ENCODE data around the gene TMEM120A.
A peak's percentile ranks its signal among the peaks of the same experiment; 100 is the strongest.

The TMEM120A gene

DNA sequence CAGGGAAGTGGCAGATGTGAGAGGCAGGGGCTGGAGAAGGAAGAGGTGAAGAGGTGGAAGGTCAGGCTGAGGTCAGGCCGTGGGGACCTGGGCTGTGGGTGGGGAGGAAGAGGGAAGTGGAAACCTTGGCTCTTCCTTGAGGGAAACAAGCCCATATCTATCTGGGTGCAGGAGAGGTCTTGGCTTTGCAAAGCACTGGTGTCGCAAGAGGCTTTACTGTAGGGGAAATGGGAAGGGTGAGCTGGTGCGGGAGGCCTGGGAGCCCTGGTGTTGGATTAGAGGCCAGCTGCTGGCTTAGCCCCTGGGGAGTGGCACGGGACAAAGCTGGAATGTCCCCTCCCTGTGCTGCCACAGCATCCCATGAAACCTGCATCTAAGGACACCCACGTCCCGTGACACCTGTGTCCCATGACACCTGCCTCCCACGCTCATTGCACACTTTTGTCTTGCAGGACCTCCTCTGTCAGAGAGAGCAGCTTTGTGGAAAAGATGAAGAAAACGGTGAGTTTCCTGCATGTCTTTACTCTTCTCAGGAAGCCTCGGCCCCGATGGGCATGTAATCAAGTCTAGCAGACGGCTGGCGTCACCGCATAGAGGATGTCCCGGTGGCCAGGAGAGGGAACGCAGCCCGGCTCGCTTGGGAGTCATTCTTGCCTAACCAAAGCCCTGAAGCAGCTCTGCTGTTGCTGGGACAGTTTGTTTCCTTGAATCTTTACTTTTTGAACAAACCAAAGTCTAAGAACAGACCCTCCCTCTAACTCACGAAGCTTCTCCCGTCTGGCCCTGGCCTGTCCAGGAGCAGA is 22.2 kb downstream of the TMEM120A start:
- no peak overlapping the region for H3K27ac ChIP-seq (ENCODE audit: low read length)
- peaks cover 9% of the 10 kb centered on the region in 2 donors for H3K36me3 ChIP-seq (ENCODE audit: control insufficient read depth in 1 of 2, insufficient read depth in 2 of 2, low read length in 2 of 2)
- H3K27me3 ChIP-seq (ENCODE audit: low read depth, low read length): no peaks in the 10 kb centered on the region
- H3K9me3 ChIP-seq (ENCODE audit: control insufficient read depth in 1 of 2, low read length in 2 of 2): no peaks in the 10 kb centered on the region
- H3K4me1 ChIP-seq (ENCODE audit: control insufficient read depth in 1 of 2, insufficient read depth in 2 of 2, low read length in 2 of 2): peaks cover 22 to 34% of the 10 kb centered on the region in 2 donors
- H3K4me3 ChIP-seq (ENCODE audit: low read depth in 1 of 2, low read length in 2 of 2): no peak overlapping the region

- no peaks in the 10 kb centered on the region for H3K27me3 ChIP-seq (ENCODE audit: low read depth, low read length)
- H3K4me1 ChIP-seq (ENCODE audit: control insufficient read depth in 1 of 2, insufficient read depth in 2 of 2, low read length in 2 of 2): peaks cover 27 to 41% of the 10 kb centered on the region in 2 donors
- H3K9me3 ChIP-seq (ENCODE audit: control insufficient read depth in 1 of 2, low read length in 2 of 2): no peaks in the 10 kb centered on the region
- H3K27ac ChIP-seq (ENCODE audit: low read length): no peak overlapping the region
- H3K4me3 ChIP-seq (ENCODE audit: low read depth in 1 of 2, low read length in 2 of 2): no peak overlapping the region
- peaks cover 9% of the 10 kb centered on the region in 2 donors for H3K36me3 ChIP-seq (ENCODE audit: control insufficient read depth in 1 of 2, insufficient read depth in 2 of 2, low read length in 2 of 2)
These were observed 23.0 kb downstream of the TMEM120A start for GRCh38 chr7:75971309-75971960.

DNA sequence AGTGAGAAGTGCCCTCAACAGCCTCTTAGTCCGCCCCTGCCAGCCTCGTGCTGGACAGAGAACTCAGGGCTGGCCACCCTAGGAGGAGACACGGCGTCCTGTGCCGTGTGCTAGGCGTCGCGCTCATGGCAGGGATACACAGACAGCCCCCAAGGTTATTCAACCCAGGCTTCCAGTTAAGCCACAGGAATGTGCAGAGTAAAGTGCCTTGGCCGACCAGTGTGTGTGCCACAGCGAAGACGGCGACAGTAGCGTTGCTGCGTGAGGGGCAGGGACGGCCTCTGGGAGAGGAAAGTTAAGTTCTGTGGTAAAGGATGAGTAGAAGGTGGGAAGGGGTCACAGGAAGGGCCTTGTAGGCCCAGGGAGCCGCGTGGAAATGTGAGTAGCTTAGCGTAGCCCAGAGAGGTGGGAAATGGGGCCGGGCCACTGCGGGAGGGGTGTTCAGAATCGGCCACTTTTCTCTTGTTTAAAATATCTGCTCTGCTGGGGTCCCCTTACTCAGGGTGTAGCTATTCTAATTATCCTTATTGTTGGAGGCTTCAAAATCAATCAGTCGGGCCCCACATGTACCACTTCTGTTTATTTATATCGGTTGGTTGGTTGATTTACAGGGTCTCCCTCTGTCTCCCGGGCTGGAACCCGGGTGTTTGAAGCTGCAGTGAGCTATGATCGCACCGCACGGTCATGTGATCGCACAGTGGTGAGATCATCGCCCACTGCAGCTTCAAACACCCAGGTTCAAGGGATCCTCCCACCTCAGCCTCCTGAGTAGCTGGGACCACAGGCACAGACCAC is 24.5 kb downstream of the TMEM120A start:
- no peaks in the 10 kb centered on the region for H3K9me3 ChIP-seq (ENCODE audit: control insufficient read depth in 1 of 2, low read length in 2 of 2)
- peaks cover 9% of the 10 kb centered on the region in 2 donors for H3K36me3 ChIP-seq (ENCODE audit: control insufficient read depth in 1 of 2, insufficient read depth in 2 of 2, low read length in 2 of 2)
- H3K27me3 ChIP-seq (ENCODE audit: low read depth, low read length): no peaks in the 10 kb centered on the region
- H3K4me1 ChIP-seq (ENCODE audit: control insufficient read depth in 1 of 2, insufficient read depth in 2 of 2, low read length in 2 of 2): peaks cover 27 to 57% of the 10 kb centered on the region in 2 donors
- H3K4me3 ChIP-seq (ENCODE audit: low read depth in 1 of 2, low read length in 2 of 2): no peak overlapping the region
- H3K27ac ChIP-seq (ENCODE audit: low read length): peak overlapping the region; percentile 31

GRCh38 chr7:75969182-75969581 is 25.2 kb downstream of the TMEM120A start:
- H3K4me3 ChIP-seq (ENCODE audit: low read depth in 1 of 2, low read length in 2 of 2): no peak overlapping the region
- peaks cover 27 to 57% of the 10 kb centered on the region in 2 donors for H3K4me1 ChIP-seq (ENCODE audit: control insufficient read depth in 1 of 2, insufficient read depth in 2 of 2, low read length in 2 of 2)
- no peaks in the 10 kb centered on the region for H3K9me3 ChIP-seq (ENCODE audit: control insufficient read depth in 1 of 2, low read length in 2 of 2)
- peak overlapping the region; percentile 31 for H3K27ac ChIP-seq (ENCODE audit: low read length)
- H3K27me3 ChIP-seq (ENCODE audit: low read depth, low read length): no peaks in the 10 kb centered on the region
- H3K36me3 ChIP-seq (ENCODE audit: control insufficient read depth in 1 of 2, insufficient read depth in 2 of 2, low read length in 2 of 2): peaks cover 8% of the 10 kb centered on the region in 2 donors

DNA sequence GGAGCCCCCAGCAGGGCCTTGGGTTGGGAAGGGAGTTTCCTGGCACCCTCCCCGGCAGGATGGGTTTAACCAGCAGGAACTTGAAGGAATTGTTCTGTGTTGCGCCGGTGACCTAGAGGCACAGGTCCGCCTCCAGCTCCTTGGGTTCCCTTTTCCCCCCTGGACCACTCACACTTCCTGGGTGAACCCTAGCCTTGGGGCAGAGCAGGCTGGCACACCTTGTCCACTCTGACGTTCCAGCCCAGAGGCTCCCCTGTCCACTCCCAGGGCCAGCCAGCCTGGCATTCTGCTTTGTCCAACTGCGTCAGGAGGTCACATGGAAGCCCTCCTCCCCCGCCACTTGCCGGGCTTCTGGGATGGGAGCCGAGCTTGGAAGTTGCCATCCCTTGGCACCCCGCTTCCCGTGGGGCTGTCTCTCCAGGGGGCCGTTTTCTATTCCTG is 25.8 kb downstream of the TMEM120A start:
- H3K36me3 ChIP-seq (ENCODE audit: control insufficient read depth in 1 of 2, insufficient read depth in 2 of 2, low read length in 2 of 2): peaks cover 3 to 4% of the 10 kb centered on the region in 2 donors
- H3K27ac ChIP-seq (ENCODE audit: low read length): peak overlapping the region; percentile 56
- no peaks in the 10 kb centered on the region for H3K27me3 ChIP-seq (ENCODE audit: low read depth, low read length)
- peak overlapping the region in 1 of 2 donors; percentile 7 for H3K4me3 ChIP-seq (ENCODE audit: low read depth in 1 of 2, low read length in 2 of 2)
- peaks cover 27 to 57% of the 10 kb centered on the region in 2 donors for H3K4me1 ChIP-seq (ENCODE audit: control insufficient read depth in 1 of 2, insufficient read depth in 2 of 2, low read length in 2 of 2)
- H3K9me3 ChIP-seq (ENCODE audit: control insufficient read depth in 1 of 2, low read length in 2 of 2): no peaks in the 10 kb centered on the region

- no peaks in the 10 kb centered on the region for H3K27me3 ChIP-seq (ENCODE audit: low read depth, low read length)
- H3K4me3 ChIP-seq (ENCODE audit: low read depth in 1 of 2, low read length in 2 of 2): peak overlapping the region in 1 of 2 donors; percentile 7
- H3K4me1 ChIP-seq (ENCODE audit: control insufficient read depth in 1 of 2, insufficient read depth in 2 of 2, low read length in 2 of 2): peaks cover 27 to 57% of the 10 kb centered on the region in 2 donors
- peak overlapping the region; percentile 56 for H3K27ac ChIP-seq (ENCODE audit: low read length)
- H3K36me3 ChIP-seq (ENCODE audit: control insufficient read depth in 1 of 2, insufficient read depth in 2 of 2, low read length in 2 of 2): peaks cover 3 to 4% of the 10 kb centered on the region in 2 donors
- H3K9me3 ChIP-seq (ENCODE audit: control insufficient read depth in 1 of 2, low read length in 2 of 2): no peaks in the 10 kb centered on the region
These were observed 26.4 kb downstream of the TMEM120A start for GRCh38 chr7:75968012-75968411.

DNA sequence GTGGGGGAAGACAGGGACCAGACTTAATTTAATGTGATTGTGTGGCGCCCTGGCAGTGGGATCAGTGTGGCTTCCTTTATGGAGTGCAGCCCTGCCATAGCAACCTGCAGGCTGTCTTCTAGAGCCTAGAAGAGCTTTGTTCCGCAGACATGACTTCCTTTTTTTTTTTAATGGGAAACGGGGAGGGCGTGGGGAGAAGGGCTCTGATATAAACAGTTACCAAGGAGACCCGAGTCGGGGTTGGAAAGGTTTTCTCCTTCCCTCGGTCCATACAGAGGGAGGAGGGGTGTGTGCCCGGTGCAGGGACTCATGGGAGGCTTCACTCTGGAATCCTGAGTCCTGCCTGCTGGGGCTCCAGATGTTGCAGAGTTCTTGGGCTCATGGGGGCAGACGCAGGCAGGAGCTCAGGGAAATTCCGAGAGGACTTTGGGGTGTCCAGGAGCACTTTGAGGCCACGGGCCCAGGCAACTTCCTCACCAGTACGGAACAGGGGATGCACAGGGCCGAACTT is 26.9 kb downstream of the TMEM120A start:
- no peaks in the 10 kb centered on the region for H3K27me3 ChIP-seq (ENCODE audit: low read depth, low read length)
- peaks cover 26 to 57% of the 10 kb centered on the region in 2 donors for H3K4me1 ChIP-seq (ENCODE audit: control insufficient read depth in 1 of 2, insufficient read depth in 2 of 2, low read length in 2 of 2)
- H3K4me3 ChIP-seq (ENCODE audit: low read depth in 1 of 2, low read length in 2 of 2): peak overlapping the region in 1 of 2 donors; percentile 27

DNA sequence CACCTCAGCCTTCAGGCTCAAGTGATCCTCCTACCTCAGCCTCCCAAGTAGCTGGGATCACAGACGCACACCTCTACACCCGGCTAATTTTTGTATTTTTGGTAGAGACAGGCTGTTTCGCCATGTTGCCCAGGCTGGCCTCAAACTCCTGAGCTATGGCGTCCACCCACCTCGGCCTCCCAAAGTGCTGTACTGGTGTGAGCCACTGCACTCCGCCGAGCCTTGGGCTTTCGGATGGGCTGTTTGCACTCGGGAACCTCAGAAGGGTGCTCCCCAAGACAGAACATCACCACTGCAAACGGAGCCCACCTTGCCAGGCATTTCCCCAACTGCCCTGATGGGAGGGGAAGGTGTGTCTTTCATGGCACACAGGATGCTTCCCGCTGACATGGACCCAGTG is 27.3 kb downstream of the TMEM120A start:
- Histone ChIP-seq H3K36me3 (ENCODE audit: control insufficient read depth in 1 of 2, insufficient read depth in 2 of 2, low read length in 2 of 2) (no peaks in the 10 kb centered on the region), H3K4me3 (ENCODE audit: low read depth in 1 of 2, low read length in 2 of 2) (peak overlapping the region in 1 of 2 donors; percentile 27), H3K4me1 (ENCODE audit: control insufficient read depth in 1 of 2, insufficient read depth in 2 of 2, low read length in 2 of 2) (peaks cover 22 to 59% of the 10 kb centered on the region in 2 donors)

More for the DNA sequence above, 26.9 kb downstream of the TMEM120A start:
- Histone ChIP-seq H3K36me3 (ENCODE audit: control insufficient read depth in 1 of 2, insufficient read depth in 2 of 2, low read length in 2 of 2) (peaks cover 3% of the 10 kb centered on the region in 2 donors), H3K27ac (ENCODE audit: low read length) (peak overlapping the region; percentile 56), H3K9me3 (ENCODE audit: control insufficient read depth in 1 of 2, low read length in 2 of 2) (no peaks in the 10 kb centered on the region)

GRCh38 chr7:75966190-75966961 is 28.0 kb downstream of the TMEM120A start:
- H3K9me3 ChIP-seq (ENCODE audit: control insufficient read depth in 1 of 2, low read length in 2 of 2): no peaks in the 10 kb centered on the region
- H3K27me3 ChIP-seq (ENCODE audit: low read depth, low read length): no peaks in the 10 kb centered on the region
- peak overlapping the region; percentile 18 to 28 for H3K4me3 ChIP-seq (ENCODE audit: low read depth in 1 of 2, low read length in 2 of 2)
- peak overlapping the region; percentile 83 for H3K27ac ChIP-seq (ENCODE audit: low read length)
- peaks cover 20 to 55% of the 10 kb centered on the region in 2 donors for H3K4me1 ChIP-seq (ENCODE audit: control insufficient read depth in 1 of 2, insufficient read depth in 2 of 2, low read length in 2 of 2)
- no peaks in the 10 kb centered on the region for H3K36me3 ChIP-seq (ENCODE audit: control insufficient read depth in 1 of 2, insufficient read depth in 2 of 2, low read length in 2 of 2)

More for the DNA sequence above, 27.3 kb downstream of the TMEM120A start:
- peak overlapping the region; percentile 56 for H3K27ac ChIP-seq (ENCODE audit: low read length)
- H3K27me3 ChIP-seq (ENCODE audit: low read depth, low read length): no peaks in the 10 kb centered on the region
- no peaks in the 10 kb centered on the region for H3K9me3 ChIP-seq (ENCODE audit: control insufficient read depth in 1 of 2, low read length in 2 of 2)

- Histone ChIP-seq H3K4me1 (ENCODE audit: control insufficient read depth in 1 of 2, insufficient read depth in 2 of 2, low read length in 2 of 2) (peaks cover 20 to 54% of the 10 kb centered on the region in 2 donors), H3K27ac (ENCODE audit: low read length) (peak overlapping the region; percentile 83), H3K27me3 (ENCODE audit: low read depth, low read length) (no peaks in the 10 kb centered on the region), H3K4me3 (ENCODE audit: low read depth in 1 of 2, low read length in 2 of 2) (no peak overlapping the region), H3K36me3 (ENCODE audit: control insufficient read depth in 1 of 2, insufficient read depth in 2 of 2, low read length in 2 of 2) (no peaks in the 10 kb centered on the region), H3K9me3 (ENCODE audit: control insufficient read depth in 1 of 2, low read length in 2 of 2) (no peaks in the 10 kb centered on the region)
These were observed 28.8 kb downstream of the TMEM120A start for GRCh38 chr7:75965617-75966016.

Data from muscle layer of duodenum (tissue), 2 donors.